Rectal smooth muscle tissue (tissue), 1 donor: ENCODE data around the gene CCDC39.
"Not testable (repeated sequence)": the region's sequence is repeated elsewhere in the genome, so short reads cannot be mapped to it uniquely, and the experiment has no call there.

Source experiments
- H3K27ac ChIP-seq: one replicate; pipeline ENCODE4 v1.7.0; 2013; ENCODE audit warnings: low read depth, low read length, inconsistent platforms
- H3K27me3 ChIP-seq: one replicate; pipeline ENCODE4 v1.7.0; 2013; ENCODE audit warnings: low read length; ENCODE audit not compliant: control insufficient read depth, insufficient read depth
- H3K36me3 ChIP-seq: one replicate; pipeline ENCODE4 v1.7.0; 2013; ENCODE audit warnings: low read length; ENCODE audit not compliant: control insufficient read depth, insufficient read depth
- H3K4me1 ChIP-seq: one replicate; pipeline ENCODE4 v1.7.0; 2013; ENCODE audit warnings: low read length; ENCODE audit not compliant: control insufficient read depth, insufficient read depth
- H3K4me3 ChIP-seq: one replicate; pipeline ENCODE4 v1.7.0; 2013; ENCODE audit warnings: low read length
- H3K9ac ChIP-seq: one replicate; pipeline ENCODE4 v1.7.0; 2013; ENCODE audit warnings: low read length

Gene CCDC39

DNA sequence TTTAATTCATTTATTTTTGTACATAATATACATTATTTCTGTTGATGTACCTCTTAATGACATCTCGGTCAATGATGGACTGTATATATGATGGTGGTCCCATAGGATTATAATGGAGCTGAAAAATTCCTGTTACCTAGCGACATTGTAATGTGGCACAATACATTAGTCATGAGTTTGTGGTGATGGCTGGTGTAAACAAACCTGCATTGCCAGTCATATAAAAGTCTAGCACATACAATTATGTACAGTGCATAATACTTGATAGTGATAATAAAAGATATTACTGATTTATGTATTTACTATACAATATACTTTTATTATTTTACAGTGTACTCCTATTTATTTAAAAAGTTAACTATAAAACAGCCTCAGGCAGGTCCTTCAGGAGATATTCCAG is 62.2 kb downstream of the CCDC39 start:
- H3K4me3 ChIP-seq, result no peak overlapping the region
- peaks cover 6% of the 10 kb centered on the region for H3K36me3 ChIP-seq
- H3K27me3 ChIP-seq, result no peaks in the 10 kb centered on the region
- no peaks in the 10 kb centered on the region for H3K4me1 ChIP-seq
- no peak overlapping the region for H3K9ac ChIP-seq
- H3K27ac ChIP-seq, result no peak overlapping the region

DNA sequence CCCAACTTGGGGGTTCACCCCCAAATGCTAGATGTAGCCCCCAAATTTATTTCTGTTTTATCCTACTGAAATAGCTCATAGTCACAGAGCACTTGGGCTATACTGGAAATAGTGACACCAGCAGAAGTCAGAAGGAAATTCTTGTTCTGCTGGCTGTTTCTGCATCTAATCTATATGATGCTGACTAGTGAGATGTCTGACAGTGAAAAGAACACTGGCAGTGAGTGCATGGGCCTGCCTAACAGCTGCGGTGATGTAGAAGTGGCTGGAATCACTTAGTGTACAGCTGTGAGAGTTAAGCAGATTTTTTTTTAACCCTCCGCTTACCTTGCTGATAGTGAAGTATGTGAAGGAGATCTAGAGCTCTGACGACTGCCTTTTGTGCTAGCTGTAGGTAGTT is 63.3 kb downstream of the CCDC39 start:
- Histone ChIP-seq H3K36me3 (peaks cover 9% of the 10 kb centered on the region), H3K9ac (no peak overlapping the region), H3K27ac (no peak overlapping the region), H3K27me3 (no peaks in the 10 kb centered on the region), H3K4me1 (no peaks in the 10 kb centered on the region), H3K4me3 (no peak overlapping the region)

DNA sequence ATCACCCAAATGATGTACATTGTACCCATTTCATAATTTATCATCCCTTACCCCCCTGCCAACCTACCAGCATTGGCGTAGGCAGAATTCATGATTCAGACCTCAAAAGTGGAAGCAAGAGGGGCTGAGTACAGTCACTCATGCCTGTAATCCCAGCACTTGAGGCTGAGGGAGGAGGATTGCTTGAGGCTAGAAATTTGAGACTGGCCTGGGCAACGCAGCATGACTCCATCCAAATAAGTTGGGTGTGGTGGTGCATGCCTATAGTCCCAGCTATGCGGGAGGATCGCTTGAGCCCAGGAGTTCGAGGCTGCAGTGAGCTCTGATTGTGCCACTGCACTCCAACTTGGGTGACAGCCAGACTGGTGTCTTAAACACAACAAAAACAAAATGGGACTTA is 66.9 kb downstream of the CCDC39 start:
- Histone ChIP-seq H3K4me3 (no peak overlapping the region), H3K9ac (no peak overlapping the region), H3K27ac (no peak overlapping the region), H3K36me3 (peaks cover 19% of the 10 kb centered on the region), H3K27me3 (no peaks in the 10 kb centered on the region), H3K4me1 (no peaks in the 10 kb centered on the region)

GRCh38 chr3:180611006-180611405 is 68.3 kb downstream of the CCDC39 start:
- Histone ChIP-seq H3K36me3 (peaks cover 27% of the 10 kb centered on the region), H3K27ac (no peak overlapping the region)

GRCh38 chr3:180601688-180602666 is 77.3 kb downstream of the CCDC39 start, which contains the start of gene TTC14:
TTC14 (plus strand) TSS chr3:180602163; CDS start chr3:180602262, 99 bp downstream.
- H3K27me3 ChIP-seq, result no peaks in the 10 kb centered on the region
- peak within 1 kb of the TSS; percentile 70 for H3K9ac ChIP-seq
- H3K27ac ChIP-seq, result peak within 1 kb of the TSS; percentile 63
- peak within 1 kb of the TSS; percentile 96 for H3K4me3 ChIP-seq
- peaks cover 12% of the 10 kb centered on the region for H3K36me3 ChIP-seq
- no peaks in the 10 kb centered on the region for H3K4me1 ChIP-seq

More at GRCh38 chr3:180611006-180611405, 68.3 kb downstream of the CCDC39 start:
- no peaks in the 10 kb centered on the region for H3K4me1 ChIP-seq
- H3K27me3 ChIP-seq, result no peaks in the 10 kb centered on the region
- no peak overlapping the region for H3K9ac ChIP-seq
- H3K4me3 ChIP-seq, result no peak overlapping the region

GRCh38 chr3:180600473-180600872 is 78.8 kb downstream of the CCDC39 start:
- Histone ChIP-seq H3K4me1 (no peaks in the 10 kb centered on the region), H3K27me3 (no peaks in the 10 kb centered on the region), H3K4me3 (no peak overlapping the region), H3K36me3 (peaks cover 3% of the 10 kb centered on the region), H3K27ac (no peak overlapping the region), H3K9ac (no peak overlapping the region)

- no peak overlapping the region for H3K4me3 ChIP-seq
- no peak overlapping the region for H3K9ac ChIP-seq
- no peaks in the 10 kb centered on the region for H3K27me3 ChIP-seq
- H3K27ac ChIP-seq, result no peak overlapping the region
- no peaks in the 10 kb centered on the region for H3K36me3 ChIP-seq
- no peaks in the 10 kb centered on the region for H3K4me1 ChIP-seq
Measured at GRCh38 chr3:180595559-180595935, 83.7 kb downstream of the CCDC39 start.

DNA sequence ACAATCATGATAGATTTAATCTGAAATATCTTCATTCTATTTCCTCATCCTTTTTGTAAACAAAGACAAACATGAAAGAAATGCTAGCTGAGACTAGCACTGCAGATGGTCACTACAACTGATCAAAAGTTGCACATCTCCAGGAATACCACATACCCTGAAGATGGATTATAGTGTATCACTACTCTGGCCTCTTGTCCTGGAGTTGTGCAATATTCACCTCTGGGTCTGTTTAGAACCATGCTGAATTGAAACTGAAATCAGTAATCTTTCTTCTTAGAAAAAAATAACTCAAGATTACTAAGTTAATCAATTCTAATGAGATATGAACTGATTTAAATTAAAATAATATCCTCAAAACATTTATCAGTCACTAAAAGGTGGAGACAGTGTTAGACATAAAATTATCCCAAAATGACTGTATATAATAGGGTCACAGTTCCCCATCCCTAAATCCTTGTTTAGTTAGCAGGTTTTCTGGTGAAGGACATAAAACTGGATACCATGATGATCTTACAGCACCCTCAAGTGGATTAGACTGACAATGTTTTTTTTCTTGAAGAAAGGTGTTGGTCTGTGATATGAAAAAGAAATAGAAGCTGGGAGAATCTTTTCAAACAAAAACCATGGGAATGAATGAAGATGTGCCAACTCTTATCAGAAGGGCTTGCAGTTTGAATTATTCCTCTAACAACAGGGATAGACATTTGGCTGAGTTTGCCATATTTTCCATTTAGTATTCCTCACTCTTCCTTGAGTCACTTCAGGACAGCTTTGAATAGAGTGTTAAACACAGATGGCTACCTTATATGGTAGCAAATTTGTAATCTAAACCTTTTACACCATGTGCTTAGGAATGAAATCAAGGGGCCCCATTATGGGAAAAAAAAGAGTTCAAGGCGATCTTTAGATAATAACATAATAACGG is 84.4 kb downstream of the CCDC39 start:
- no peak overlapping the region for H3K4me3 ChIP-seq
- no peak overlapping the region for H3K27ac ChIP-seq
- no peaks in the 10 kb centered on the region for H3K36me3 ChIP-seq
- H3K27me3 ChIP-seq, result no peaks in the 10 kb centered on the region
- H3K4me1 ChIP-seq, result no peaks in the 10 kb centered on the region
- H3K9ac ChIP-seq, result no peak overlapping the region

GRCh38 chr3:180593631-180594030 is 85.7 kb downstream of the CCDC39 start:
- H3K27ac ChIP-seq, H3K9ac ChIP-seq, H3K4me3 ChIP-seq, H3K4me1 ChIP-seq, H3K27me3 ChIP-seq, H3K36me3 ChIP-seq: not testable (repeated sequence)

- H3K27me3 ChIP-seq, result no peaks in the 10 kb centered on the region
- H3K27ac ChIP-seq, result no peak overlapping the region
- H3K9ac ChIP-seq, result no peak overlapping the region
- H3K4me3 ChIP-seq, result no peak overlapping the region
- no peaks in the 10 kb centered on the region for H3K4me1 ChIP-seq
- no peaks in the 10 kb centered on the region for H3K36me3 ChIP-seq
Measured at GRCh38 chr3:180590396-180590795, 88.9 kb downstream of the CCDC39 start.

GRCh38 chr3:180580934-180581333 is 98.4 kb downstream of the CCDC39 start:
- no peak overlapping the region for H3K9ac ChIP-seq
- H3K4me1 ChIP-seq, result no peaks in the 10 kb centered on the region
- H3K4me3 ChIP-seq, result no peak overlapping the region
- no peaks in the 10 kb centered on the region for H3K27me3 ChIP-seq
- no peaks in the 10 kb centered on the region for H3K36me3 ChIP-seq
- H3K27ac ChIP-seq, result no peak overlapping the region

GRCh38 chr3:180575571-180575970 is 103.7 kb downstream of the CCDC39 start:
- Histone ChIP-seq H3K36me3 (no peaks in the 10 kb centered on the region), H3K27me3 (no peaks in the 10 kb centered on the region), H3K4me3 (no peak overlapping the region), H3K9ac (no peak overlapping the region), H3K27ac (no peak overlapping the region), H3K4me1 (no peaks in the 10 kb centered on the region)
